Measurements from ENCODE around the gene RPL7L1.

DNA sequence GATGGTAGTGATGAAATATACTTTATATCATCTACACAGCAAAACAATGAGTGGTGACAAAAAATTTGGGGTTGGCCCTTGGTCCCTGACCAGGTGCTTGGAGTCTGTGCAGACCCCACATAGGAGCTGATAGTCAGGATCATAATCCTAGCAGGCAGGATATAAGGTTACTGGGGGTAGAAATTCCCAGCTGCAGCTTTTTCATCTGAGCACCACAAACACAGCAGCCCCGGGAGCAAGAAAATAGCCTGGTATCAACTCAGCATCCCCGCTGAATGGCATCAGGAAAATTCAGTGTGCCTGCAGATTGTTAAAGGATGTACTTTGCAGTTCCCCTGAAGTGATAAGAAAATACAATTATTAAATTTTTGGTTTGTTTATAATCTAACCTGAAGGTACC, 27.8 kb upstream of the RPL7L1 start:
- TF ChIP-seq, protein P1, sequence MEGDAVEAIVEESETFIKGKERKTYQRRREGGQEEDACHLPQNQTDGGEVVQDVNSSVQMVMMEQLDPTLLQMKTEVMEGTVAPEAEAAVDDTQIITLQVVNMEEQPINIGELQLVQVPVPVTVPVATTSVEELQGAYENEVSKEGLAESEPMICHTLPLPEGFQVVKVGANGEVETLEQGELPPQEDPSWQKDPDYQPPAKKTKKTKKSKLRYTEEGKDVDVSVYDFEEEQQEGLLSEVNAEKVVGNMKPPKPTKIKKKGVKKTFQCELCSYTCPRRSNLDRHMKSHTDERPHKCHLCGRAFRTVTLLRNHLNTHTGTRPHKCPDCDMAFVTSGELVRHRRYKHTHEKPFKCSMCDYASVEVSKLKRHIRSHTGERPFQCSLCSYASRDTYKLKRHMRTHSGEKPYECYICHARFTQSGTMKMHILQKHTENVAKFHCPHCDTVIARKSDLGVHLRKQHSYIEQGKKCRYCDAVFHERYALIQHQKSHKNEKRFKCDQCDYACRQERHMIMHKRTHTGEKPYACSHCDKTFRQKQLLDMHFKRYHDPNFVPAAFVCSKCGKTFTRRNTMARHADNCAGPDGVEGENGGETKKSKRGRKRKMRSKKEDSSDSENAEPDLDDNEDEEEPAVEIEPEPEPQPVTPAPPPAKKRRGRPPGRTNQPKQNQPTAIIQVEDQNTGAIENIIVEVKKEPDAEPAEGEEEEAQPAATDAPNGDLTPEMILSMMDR (tag by site-specific recombination; IDR thresholded peaks at IDR 0.05): no peak
- TF ChIP-seq ZNF146 (tag by site-specific recombination; IDR thresholded peaks at IDR 0.05) (no peak), ZNF561 (tag by site-specific recombination; IDR thresholded peaks at IDR 0.05; ENCODE audit: borderline replicate concordance) (no peak), ZNF658 (tag by site-specific recombination; IDR thresholded peaks at IDR 0.05) (no peak), ZBTB20 (tag by site-specific recombination; IDR thresholded peaks at IDR 0.05) (no peak), KLF16 (tag by site-specific recombination; IDR thresholded peaks at IDR 0.05) (no peak)
- TF ChIP-seq, protein P2, sequence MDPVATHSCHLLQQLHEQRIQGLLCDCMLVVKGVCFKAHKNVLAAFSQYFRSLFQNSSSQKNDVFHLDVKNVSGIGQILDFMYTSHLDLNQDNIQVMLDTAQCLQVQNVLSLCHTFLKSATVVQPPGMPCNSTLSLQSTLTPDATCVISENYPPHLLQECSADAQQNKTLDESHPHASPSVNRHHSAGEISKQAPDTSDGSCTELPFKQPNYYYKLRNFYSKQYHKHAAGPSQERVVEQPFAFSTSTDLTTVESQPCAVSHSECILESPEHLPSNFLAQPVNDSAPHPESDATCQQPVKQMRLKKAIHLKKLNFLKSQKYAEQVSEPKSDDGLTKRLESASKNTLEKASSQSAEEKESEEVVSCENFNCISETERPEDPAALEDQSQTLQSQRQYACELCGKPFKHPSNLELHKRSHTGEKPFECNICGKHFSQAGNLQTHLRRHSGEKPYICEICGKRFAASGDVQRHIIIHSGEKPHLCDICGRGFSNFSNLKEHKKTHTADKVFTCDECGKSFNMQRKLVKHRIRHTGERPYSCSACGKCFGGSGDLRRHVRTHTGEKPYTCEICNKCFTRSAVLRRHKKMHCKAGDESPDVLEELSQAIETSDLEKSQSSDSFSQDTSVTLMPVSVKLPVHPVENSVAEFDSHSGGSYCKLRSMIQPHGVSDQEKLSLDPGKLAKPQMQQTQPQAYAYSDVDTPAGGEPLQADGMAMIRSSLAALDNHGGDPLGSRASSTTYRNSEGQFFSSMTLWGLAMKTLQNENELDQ (tag by site-specific recombination; IDR thresholded peaks at IDR 0.05; ENCODE audit: low read depth): no peak
- TF ChIP-seq, protein P3, sequence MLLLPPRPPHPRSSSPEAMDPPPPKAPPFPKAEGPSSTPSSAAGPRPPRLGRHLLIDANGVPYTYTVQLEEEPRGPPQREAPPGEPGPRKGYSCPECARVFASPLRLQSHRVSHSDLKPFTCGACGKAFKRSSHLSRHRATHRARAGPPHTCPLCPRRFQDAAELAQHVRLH (tag by site-specific recombination; IDR thresholded peaks at IDR 0.05): no peak
- TF ChIP-seq, protein P4, sequence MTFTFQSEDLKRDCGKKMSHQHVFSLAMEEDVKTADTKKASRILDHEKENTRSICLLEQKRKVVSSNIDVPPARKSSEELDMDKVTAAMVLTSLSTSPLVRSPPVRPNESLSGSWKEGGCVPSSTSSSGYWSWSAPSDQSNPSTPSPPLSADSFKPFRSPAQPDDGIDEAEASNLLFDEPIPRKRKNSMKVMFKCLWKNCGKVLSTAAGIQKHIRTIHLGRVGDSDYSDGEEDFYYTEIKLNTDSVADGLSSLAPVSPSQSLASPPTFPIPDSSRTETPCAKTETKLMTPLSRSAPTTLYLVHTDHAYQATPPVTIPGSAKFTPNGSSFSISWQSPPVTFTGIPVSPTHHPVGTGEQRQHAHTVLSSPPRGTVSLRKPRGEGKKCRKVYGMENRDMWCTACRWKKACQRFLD (tag by site-specific recombination; IDR thresholded peaks at IDR 0.05): no peak
- TF ChIP-seq, protein P5, sequence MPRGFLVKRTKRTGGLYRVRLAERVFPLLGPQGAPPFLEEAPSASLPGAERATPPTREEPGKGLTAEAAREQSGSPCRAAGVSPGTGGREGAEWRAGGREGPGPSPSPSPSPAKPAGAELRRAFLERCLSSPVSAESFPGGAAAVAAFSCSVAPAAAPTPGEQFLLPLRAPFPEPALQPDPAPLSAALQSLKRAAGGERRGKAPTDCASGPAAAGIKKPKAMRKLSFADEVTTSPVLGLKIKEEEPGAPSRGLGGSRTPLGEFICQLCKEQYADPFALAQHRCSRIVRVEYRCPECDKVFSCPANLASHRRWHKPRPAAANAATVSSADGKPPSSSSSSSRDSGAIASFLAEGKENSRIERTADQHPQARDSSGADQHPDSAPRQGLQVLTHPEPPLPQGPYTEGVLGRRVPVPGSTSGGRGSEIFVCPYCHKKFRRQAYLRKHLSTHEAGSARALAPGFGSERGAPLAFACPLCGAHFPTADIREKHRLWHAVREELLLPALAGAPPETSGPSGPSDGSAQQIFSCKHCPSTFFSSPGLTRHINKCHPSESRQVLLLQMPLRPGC (tag by site-specific recombination; IDR thresholded peaks at IDR 0.05): no peak
- TF ChIP-seq, protein P6, sequence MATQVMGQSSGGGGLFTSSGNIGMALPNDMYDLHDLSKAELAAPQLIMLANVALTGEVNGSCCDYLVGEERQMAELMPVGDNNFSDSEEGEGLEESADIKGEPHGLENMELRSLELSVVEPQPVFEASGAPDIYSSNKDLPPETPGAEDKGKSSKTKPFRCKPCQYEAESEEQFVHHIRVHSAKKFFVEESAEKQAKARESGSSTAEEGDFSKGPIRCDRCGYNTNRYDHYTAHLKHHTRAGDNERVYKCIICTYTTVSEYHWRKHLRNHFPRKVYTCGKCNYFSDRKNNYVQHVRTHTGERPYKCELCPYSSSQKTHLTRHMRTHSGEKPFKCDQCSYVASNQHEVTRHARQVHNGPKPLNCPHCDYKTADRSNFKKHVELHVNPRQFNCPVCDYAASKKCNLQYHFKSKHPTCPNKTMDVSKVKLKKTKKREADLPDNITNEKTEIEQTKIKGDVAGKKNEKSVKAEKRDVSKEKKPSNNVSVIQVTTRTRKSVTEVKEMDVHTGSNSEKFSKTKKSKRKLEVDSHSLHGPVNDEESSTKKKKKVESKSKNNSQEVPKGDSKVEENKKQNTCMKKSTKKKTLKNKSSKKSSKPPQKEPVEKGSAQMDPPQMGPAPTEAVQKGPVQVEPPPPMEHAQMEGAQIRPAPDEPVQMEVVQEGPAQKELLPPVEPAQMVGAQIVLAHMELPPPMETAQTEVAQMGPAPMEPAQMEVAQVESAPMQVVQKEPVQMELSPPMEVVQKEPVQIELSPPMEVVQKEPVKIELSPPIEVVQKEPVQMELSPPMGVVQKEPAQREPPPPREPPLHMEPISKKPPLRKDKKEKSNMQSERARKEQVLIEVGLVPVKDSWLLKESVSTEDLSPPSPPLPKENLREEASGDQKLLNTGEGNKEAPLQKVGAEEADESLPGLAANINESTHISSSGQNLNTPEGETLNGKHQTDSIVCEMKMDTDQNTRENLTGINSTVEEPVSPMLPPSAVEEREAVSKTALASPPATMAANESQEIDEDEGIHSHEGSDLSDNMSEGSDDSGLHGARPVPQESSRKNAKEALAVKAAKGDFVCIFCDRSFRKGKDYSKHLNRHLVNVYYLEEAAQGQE (tag by site-specific recombination; IDR thresholded peaks at IDR 0.05): no peak
